H9 (cell line): ENCODE results near the gene LIM2. TPM values are rescaled to one million over a fixed set of nuclear protein-coding genes. Genes with fewer than 3 reads are reported as not detected.

Source experiments
- DNase-seq: peaks from one replicate; pipeline ENCODE4 v3.0.0-alpha.2; 2017
- H2AFZ ChIP-seq: one replicate; pipeline ENCODE4 v1.6.1; 2013; ENCODE audit warnings: mild to moderate bottlenecking, low read length, control low read depth, moderate library complexity
- H2AK5ac ChIP-seq: 2 replicates; pipeline ENCODE4 v1.6.1; 2013; ENCODE audit warnings: low read length, control low read depth, mixed read lengths; ENCODE audit not compliant: insufficient read length
- H2BK120ac ChIP-seq: one replicate; pipeline ENCODE4 v1.6.1; 2013; ENCODE audit warnings: low read depth, mild to moderate bottlenecking, low read length, control low read depth, inconsistent platforms; ENCODE audit not compliant: poor library complexity, severe bottlenecking
- H2BK12ac ChIP-seq: 2 replicates; pipeline ENCODE4 v1.6.1; 2013; ENCODE audit warnings: low read length, control low read depth, mixed read lengths, low read depth; ENCODE audit not compliant: insufficient read length
- H2BK15ac ChIP-seq: 2 replicates; pipeline ENCODE4 v1.6.1; 2013; ENCODE audit warnings: low read depth, low read length, control low read depth
- H2BK20ac ChIP-seq: one replicate; pipeline ENCODE4 v1.6.1; 2013; ENCODE audit warnings: low read depth, mild to moderate bottlenecking, low read length, control low read depth, inconsistent platforms; ENCODE audit not compliant: poor library complexity, severe bottlenecking
- H2BK5ac ChIP-seq: 2 replicates; pipeline ENCODE4 v1.6.1; 2013; ENCODE audit warnings: low read length, control low read depth, mixed read lengths; ENCODE audit not compliant: insufficient read length
- H3K14ac ChIP-seq: 2 replicates; pipeline ENCODE4 v1.6.1; 2013; ENCODE audit warnings: low read length, control low read depth; ENCODE audit not compliant: insufficient read depth
- H3K18ac ChIP-seq: 2 replicates; pipeline ENCODE4 v1.6.1; 2013; ENCODE audit warnings: low read depth, mild to moderate bottlenecking, mixed read lengths, low read length, control low read depth; ENCODE audit not compliant: insufficient read length
- H3K23ac ChIP-seq: 2 replicates; pipeline ENCODE4 v1.6.1; 2013; ENCODE audit warnings: low read length, control low read depth, mixed read lengths, low read depth; ENCODE audit not compliant: insufficient read length
- H3K23me2 ChIP-seq: 2 replicates; pipeline ENCODE4 v1.6.1; 2013; ENCODE audit warnings: low read depth, mild to moderate bottlenecking, mixed read lengths, low read length, control low read depth; ENCODE audit not compliant: insufficient read length, poor library complexity, severe bottlenecking
- H3K27ac ChIP-seq: 2 replicates; pipeline ENCODE4 v1.5.1; 2013; ENCODE audit warnings: low read length, control low read depth, mixed read lengths, low read depth; ENCODE audit not compliant: insufficient read length
- H3K27me3 ChIP-seq: 2 replicates; pipeline ENCODE4 v1.6.1; 2013; ENCODE audit warnings: low read length, control low read depth, inconsistent platforms; ENCODE audit not compliant: insufficient read depth
- H3K4ac ChIP-seq: 2 replicates; pipeline ENCODE4 v1.6.1; 2013; ENCODE audit warnings: low read depth, mild to moderate bottlenecking, control low read depth, inconsistent platforms, low read length, moderate library complexity
- H3K4me1 ChIP-seq: 2 replicates; pipeline ENCODE4 v1.6.1; 2013; ENCODE audit warnings: low read length, control low read depth, inconsistent platforms; ENCODE audit not compliant: insufficient read depth
- H3K4me2 ChIP-seq: 2 replicates; pipeline ENCODE4 v1.6.1; 2013; ENCODE audit warnings: low read length, control low read depth, mixed read lengths; ENCODE audit not compliant: insufficient read length, insufficient read depth
- H3K56ac ChIP-seq: 2 replicates; pipeline ENCODE4 v1.6.1; 2013; ENCODE audit warnings: low read depth, mild to moderate bottlenecking, mixed read lengths, low read length, control low read depth; ENCODE audit not compliant: insufficient read length
- H3K79me1 ChIP-seq: 2 replicates; pipeline ENCODE4 v1.6.1; 2013; ENCODE audit warnings: low read depth, mild to moderate bottlenecking, moderate library complexity, low read length, control low read depth, inconsistent platforms; ENCODE audit not compliant: insufficient read depth, poor library complexity, severe bottlenecking
- H3K79me2 ChIP-seq: 2 replicates; pipeline ENCODE4 v1.6.1; 2013; ENCODE audit warnings: low read length, control low read depth, inconsistent platforms; ENCODE audit not compliant: insufficient read depth
- H3K9ac ChIP-seq: 2 replicates; pipeline ENCODE4 v1.6.1; 2013; ENCODE audit warnings: low read length, control low read depth, mixed read lengths; ENCODE audit not compliant: insufficient read length; ENCODE audit errors: extremely low read depth
- H3K9me3 ChIP-seq: one replicate; pipeline ENCODE4 v1.6.1; 2013; ENCODE audit warnings: low read depth, low read length, inconsistent platforms; ENCODE audit not compliant: control insufficient read depth
- H3T11ph ChIP-seq: one replicate; pipeline ENCODE4 v1.6.1; 2013; ENCODE audit warnings: mild to moderate bottlenecking, low read length, control low read depth, inconsistent platforms
- H4K20me1 ChIP-seq: one replicate; pipeline ENCODE4 v1.6.1; 2013; ENCODE audit not compliant: control insufficient read depth, insufficient read length, insufficient read depth
- H4K5ac ChIP-seq: 2 replicates; pipeline ENCODE4 v1.6.1; 2013; ENCODE audit warnings: low read depth, mild to moderate bottlenecking, mixed read lengths, low read length, control low read depth; ENCODE audit not compliant: insufficient read length
- H4K8ac ChIP-seq: replicated peaks from 2 replicates; pipeline ENCODE4 v1.6.1; 2013; ENCODE audit warnings: low read length, control low read depth, mixed read lengths, low read depth; ENCODE audit not compliant: insufficient read length
- H4K91ac ChIP-seq: 2 replicates; pipeline ENCODE4 v1.6.1; 2013; ENCODE audit warnings: low read depth, mild to moderate bottlenecking, moderate library complexity, mixed read lengths, low read length, control low read depth; ENCODE audit not compliant: insufficient read length
- H3K27ac Mint-ChIP-seq, 3 experiments: 2 replicates in 2 of 3; 3 replicates in 1 of 3; pipeline ENCODE4 v1.8.0; 2020 to 2021; ENCODE audit warnings: mixed read lengths in 3 of 3, mild to moderate bottlenecking in 1 of 3, moderate library complexity in 1 of 3
- H3K27me3 Mint-ChIP-seq: 2 replicates; pipeline ENCODE4 v1.8.0; 2021; ENCODE audit warnings: low read depth, mild to moderate bottlenecking, moderate library complexity, mixed read lengths
- H3K36me3 Mint-ChIP-seq, 3 experiments: 2 replicates in 2 of 3; 3 replicates in 1 of 3; pipeline ENCODE4 v1.8.0; 2020 to 2021; ENCODE audit warnings: low read depth in 3 of 3, mixed read lengths in 3 of 3; ENCODE audit not compliant: insufficient read depth in 1 of 3
- H3K4me1 Mint-ChIP-seq, 2 experiments: 2 replicates each; pipeline ENCODE4 v1.8.0; 2020; ENCODE audit warnings: mixed read lengths in 2 of 2
- H3K4me3 Mint-ChIP-seq, 2 experiments: 2 replicates in 1 of 2; 3 replicates in 1 of 2; pipeline ENCODE4 v1.8.0; 2020 to 2021; ENCODE audit warnings: mild to moderate bottlenecking in 2 of 2, mixed read lengths in 2 of 2, moderate library complexity in 1 of 2
- H3K9me3 Mint-ChIP-seq, 2 experiments: 2 replicates in 1 of 2; 3 replicates in 1 of 2; pipeline ENCODE4 v1.8.0; 2020; ENCODE audit warnings: mild to moderate bottlenecking in 2 of 2, mixed read lengths in 2 of 2, moderate library complexity in 1 of 2
- WGBS: extraction: QIAGEN DNeasy Blood & Tissue Kit; methylation state at CpG from one replicate; pipeline ENCODE4 v1.1.7; 2013; ENCODE audit warnings: missing lambda C conversion rate, low lambda C conversion rate, mixed read lengths; ENCODE audit not compliant: insufficient read length; ENCODE audit errors: extremely low coverage; 5-methylcytosine and 5-hydroxymethylcytosine counted together
- total RNA-seq: library from RNA; stranded (reverse); gene quantifications from 2 replicates; pipeline ENCODE4 v1.2.1, GENCODE V29; 2021
- TF ChIP-seq, protein P1 (sequence below): fragments of 200-600 bp; sonication (generic); conservative IDR thresholded peaks from 3 replicates; pipeline ENCODE4 v1.8.0; 2021; ENCODE audit warnings: antibody characterized with exemption, mild to moderate bottlenecking

Gene LIM2
- total RNA-seq, 1 experiment from 2014 or later: not detected

DNA sequence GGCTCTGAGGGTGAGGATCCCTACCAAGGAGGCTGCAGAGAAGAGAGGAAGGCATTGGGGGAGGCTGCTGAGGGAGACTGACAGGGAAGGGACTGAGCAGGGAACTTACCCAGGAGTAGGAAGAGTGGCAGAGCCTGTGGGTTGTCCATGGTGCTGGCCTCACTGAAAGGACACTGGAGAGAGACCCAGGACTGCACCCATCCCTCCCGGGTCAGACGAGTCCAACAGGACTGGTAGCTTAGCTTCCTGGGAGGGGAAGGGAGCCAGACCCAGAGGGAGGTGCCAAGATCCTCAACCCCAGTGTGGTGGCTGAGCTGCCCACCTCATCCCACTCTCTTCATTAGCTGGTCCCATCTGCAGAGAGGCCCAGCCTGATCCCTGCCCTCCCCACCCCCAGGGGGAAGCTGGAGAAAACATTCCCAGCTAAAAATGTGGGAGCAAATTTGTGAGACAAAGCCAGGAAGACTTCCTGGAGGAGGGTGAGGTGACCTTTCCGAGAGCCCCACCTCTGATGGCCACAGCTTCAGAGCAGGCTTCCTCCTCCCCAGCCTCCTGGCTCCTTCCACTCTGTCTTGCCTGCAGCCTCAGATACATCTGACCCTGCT, 45.7 kb downstream of the LIM2 start, which contains the start of gene VSIG10L:
TSS of gene VSIG10L (minus strand) at position 164 of the 605 bp plus-strand sequence. CDS start at position 149, 15 bp downstream.
- Histone ChIP-seq H2BK20ac (no peak within 1 kb of the TSS), H3K79me2 (no peaks in the 10 kb centered on the region), H3K23ac (no peak within 1 kb of the TSS), H2BK5ac (no peak within 1 kb of the TSS), H2AFZ (no peak within 1 kb of the TSS), H4K5ac (no peak within 1 kb of the TSS), H4K91ac (no peak within 1 kb of the TSS), H2AK5ac (no peak within 1 kb of the TSS), H3K27me3 (no peaks in the 10 kb centered on the region), H2BK15ac (no peak within 1 kb of the TSS), H3K9me3 (no peaks in the 10 kb centered on the region), H3K14ac (no peak within 1 kb of the TSS), H3K9ac (no peak within 1 kb of the TSS), H3K23me2 (peaks cover 6% of the 10 kb centered on the region), H3K18ac (no peak within 1 kb of the TSS), H3K4me1 (peaks cover 14% of the 10 kb centered on the region), H3K27ac (no peak within 1 kb of the TSS), H3K4me2 (no peak within 1 kb of the TSS), H3T11ph (no peak within 1 kb of the TSS), H2BK120ac (no peak within 1 kb of the TSS), H4K8ac (no peak within 1 kb of the TSS), H2BK12ac (no peak within 1 kb of the TSS), H3K56ac (no peak within 1 kb of the TSS), H4K20me1 (no peaks in the 10 kb centered on the region), H3K79me1 (no peaks in the 10 kb centered on the region), H3K4ac (no peak within 1 kb of the TSS)
- Mint-ChIP-seq H3K36me3 (peaks cover 2 to 8% (median 7%) of the 10 kb centered on the region in 3 experiments; a peak in 4 of 7 replicates), H3K4me3 (peak within 1 kb of the TSS; percentile 61 to 82), H3K27ac (peak within 1 kb of the TSS; percentile 32 to 95 (median 65); a peak in 6 of 7 replicates), H3K4me1 (peaks cover 23 to 29% of the 10 kb centered on the region in 2 experiments), H3K27me3 (peaks cover 19% of the 10 kb centered on the region), H3K9me3 (no peaks in the 10 kb centered on the region; a peak in 1 of 5 replicates)
- no CpG with 5 or more reads among the region's 3 CpGs for WGBS
- no peak for DNase-seq
- TF ChIP-seq, protein P1, sequence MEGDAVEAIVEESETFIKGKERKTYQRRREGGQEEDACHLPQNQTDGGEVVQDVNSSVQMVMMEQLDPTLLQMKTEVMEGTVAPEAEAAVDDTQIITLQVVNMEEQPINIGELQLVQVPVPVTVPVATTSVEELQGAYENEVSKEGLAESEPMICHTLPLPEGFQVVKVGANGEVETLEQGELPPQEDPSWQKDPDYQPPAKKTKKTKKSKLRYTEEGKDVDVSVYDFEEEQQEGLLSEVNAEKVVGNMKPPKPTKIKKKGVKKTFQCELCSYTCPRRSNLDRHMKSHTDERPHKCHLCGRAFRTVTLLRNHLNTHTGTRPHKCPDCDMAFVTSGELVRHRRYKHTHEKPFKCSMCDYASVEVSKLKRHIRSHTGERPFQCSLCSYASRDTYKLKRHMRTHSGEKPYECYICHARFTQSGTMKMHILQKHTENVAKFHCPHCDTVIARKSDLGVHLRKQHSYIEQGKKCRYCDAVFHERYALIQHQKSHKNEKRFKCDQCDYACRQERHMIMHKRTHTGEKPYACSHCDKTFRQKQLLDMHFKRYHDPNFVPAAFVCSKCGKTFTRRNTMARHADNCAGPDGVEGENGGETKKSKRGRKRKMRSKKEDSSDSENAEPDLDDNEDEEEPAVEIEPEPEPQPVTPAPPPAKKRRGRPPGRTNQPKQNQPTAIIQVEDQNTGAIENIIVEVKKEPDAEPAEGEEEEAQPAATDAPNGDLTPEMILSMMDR: no peak
